ENCODE measurements around the gene CRB2.

Gene CRB2

DNA sequence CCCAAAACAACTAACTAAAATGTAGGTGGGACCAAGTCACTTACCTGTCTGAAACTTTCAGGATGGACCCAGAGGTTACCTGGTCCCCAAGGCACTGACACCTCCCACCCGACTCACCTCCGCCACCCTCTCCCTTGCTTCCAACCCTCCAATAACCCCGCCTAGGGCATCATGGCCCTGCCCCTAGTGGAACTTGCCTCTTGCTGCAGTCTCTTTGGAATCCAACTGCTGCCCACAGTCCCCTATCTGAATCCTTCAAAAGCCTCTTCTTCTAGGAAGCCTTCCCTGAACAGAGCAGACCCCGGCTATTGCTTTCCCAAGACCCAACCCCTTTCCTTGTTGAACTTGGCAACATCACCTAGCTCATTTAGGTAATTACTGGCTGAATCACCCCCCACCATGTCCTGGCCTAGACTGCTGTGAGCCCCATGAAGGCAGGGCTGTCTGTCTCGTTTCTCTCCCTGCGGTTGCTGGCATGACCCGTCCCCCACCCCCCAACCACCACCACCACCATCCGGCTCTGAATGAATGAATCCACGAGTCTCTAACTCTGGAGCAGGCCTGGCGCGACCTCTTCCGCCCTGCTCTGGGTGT is 9.4 kb downstream of the CRB2 start:
- POLR2A ChIA-PET: no interaction called here
- DNase-seq (ENCODE audit: extremely low spot score): peak; percentile 52
- CTCF ChIA-PET: no interaction called here

DNA sequence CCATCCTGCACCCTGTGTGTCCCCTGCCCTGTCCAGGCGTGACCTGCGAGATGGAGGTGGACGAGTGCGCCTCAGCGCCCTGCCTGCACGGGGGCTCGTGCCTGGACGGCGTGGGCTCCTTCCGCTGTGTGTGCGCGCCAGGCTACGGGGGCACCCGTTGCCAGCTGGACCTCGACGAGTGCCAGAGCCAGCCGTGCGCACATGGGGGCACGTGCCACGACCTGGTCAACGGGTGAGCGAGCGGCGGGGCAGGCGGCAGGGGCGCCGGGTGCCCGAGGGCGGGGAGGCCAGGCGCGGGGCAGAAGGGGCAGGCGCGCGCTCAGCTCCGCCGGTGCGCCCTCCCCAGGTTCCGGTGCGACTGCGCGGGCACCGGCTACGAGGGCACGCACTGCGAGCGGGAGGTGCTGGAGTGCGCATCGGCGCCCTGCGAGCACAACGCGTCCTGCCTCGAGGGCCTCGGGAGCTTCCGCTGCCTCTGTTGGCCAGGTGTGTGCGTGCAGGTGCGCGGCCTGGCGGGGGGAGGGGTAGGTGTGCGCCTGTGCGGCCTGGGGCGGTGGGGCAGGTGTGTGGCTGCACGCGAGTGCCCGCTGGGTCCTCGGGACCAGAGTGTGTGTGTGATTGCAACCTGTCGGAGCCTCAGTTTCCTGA is 10.0 kb downstream of the CRB2 start:
- CTCF ChIA-PET: no interaction called here
- TF ChIP-seq BHLHE40 (IDR thresholded peaks at IDR 0.05; ENCODE audit: borderline replicate concordance): no peak
- no peak for TF ChIP-seq CTBP1 (IDR thresholded peaks at IDR 0.05; ENCODE audit: borderline replicate concordance)
- TF ChIP-seq FOXM1 (IDR thresholded peaks at IDR 0.05; ENCODE audit: borderline replicate concordance): no peak
- no peak for TF ChIP-seq ARNT (IDR thresholded peaks at IDR 0.05)
- TF ChIP-seq SP1 (IDR thresholded peaks at IDR 0.05): no peak
- TF ChIP-seq LEF1 (IDR thresholded peaks at IDR 0.05; ENCODE audit: borderline replicate concordance): no peak
- no peak for TF ChIP-seq FOXK2 (IDR thresholded peaks at IDR 0.05)
- no peak for TF ChIP-seq SUZ12 (IDR thresholded peaks at IDR 0.05)
- TF ChIP-seq, protein P1, sequence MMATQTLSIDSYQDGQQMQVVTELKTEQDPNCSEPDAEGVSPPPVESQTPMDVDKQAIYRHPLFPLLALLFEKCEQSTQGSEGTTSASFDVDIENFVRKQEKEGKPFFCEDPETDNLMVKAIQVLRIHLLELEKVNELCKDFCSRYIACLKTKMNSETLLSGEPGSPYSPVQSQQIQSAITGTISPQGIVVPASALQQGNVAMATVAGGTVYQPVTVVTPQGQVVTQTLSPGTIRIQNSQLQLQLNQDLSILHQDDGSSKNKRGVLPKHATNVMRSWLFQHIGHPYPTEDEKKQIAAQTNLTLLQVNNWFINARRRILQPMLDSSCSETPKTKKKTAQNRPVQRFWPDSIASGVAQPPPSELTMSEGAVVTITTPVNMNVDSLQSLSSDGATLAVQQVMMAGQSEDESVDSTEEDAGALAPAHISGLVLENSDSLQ (IDR thresholded peaks at IDR 0.05): no peak
- no peak for TF ChIP-seq HDGF (IDR thresholded peaks at IDR 0.05; ENCODE audit: borderline replicate concordance)
- TF ChIP-seq FOXA1 (IDR thresholded peaks at IDR 0.05): no peak
- no peak for TF ChIP-seq L3MBTL2 (conservative IDR thresholded peaks at IDR 0.05)
- TF ChIP-seq ZNF384 (IDR thresholded peaks at IDR 0.05): no peak
- no peak for TF ChIP-seq ELF4 (IDR thresholded peaks at IDR 0.05)
- no peak for TF ChIP-seq TARDBP (IDR thresholded peaks at IDR 0.05)
- no peak for TF ChIP-seq NFRKB (IDR thresholded peaks at IDR 0.05)
- POLR2A ChIA-PET: no interaction called here
- DNase-seq (ENCODE audit: extremely low spot score): no peak

More for the DNA sequence above, 9.4 kb downstream of the CRB2 start:
- TF ChIP-seq ZNF384 (IDR thresholded peaks at IDR 0.05) (no peak), ARNT (IDR thresholded peaks at IDR 0.05) (no peak), CTBP1 (IDR thresholded peaks at IDR 0.05; ENCODE audit: borderline replicate concordance) (no peak), FOXM1 (IDR thresholded peaks at IDR 0.05; ENCODE audit: borderline replicate concordance) (no peak), L3MBTL2 (conservative IDR thresholded peaks at IDR 0.05) (no peak), BHLHE40 (IDR thresholded peaks at IDR 0.05; ENCODE audit: borderline replicate concordance) (no peak), NFRKB (IDR thresholded peaks at IDR 0.05) (no peak), FOXA1 (IDR thresholded peaks at IDR 0.05) (no peak), FOXK2 (IDR thresholded peaks at IDR 0.05) (no peak), SP1 (IDR thresholded peaks at IDR 0.05) (no peak), LEF1 (IDR thresholded peaks at IDR 0.05; ENCODE audit: borderline replicate concordance) (no peak), TARDBP (IDR thresholded peaks at IDR 0.05) (no peak), SUZ12 (IDR thresholded peaks at IDR 0.05) (no peak), ELF4 (IDR thresholded peaks at IDR 0.05) (no peak), HDGF (IDR thresholded peaks at IDR 0.05; ENCODE audit: borderline replicate concordance) (no peak)
- TF ChIP-seq, protein P1 (IDR thresholded peaks at IDR 0.05): no peak

DNA sequence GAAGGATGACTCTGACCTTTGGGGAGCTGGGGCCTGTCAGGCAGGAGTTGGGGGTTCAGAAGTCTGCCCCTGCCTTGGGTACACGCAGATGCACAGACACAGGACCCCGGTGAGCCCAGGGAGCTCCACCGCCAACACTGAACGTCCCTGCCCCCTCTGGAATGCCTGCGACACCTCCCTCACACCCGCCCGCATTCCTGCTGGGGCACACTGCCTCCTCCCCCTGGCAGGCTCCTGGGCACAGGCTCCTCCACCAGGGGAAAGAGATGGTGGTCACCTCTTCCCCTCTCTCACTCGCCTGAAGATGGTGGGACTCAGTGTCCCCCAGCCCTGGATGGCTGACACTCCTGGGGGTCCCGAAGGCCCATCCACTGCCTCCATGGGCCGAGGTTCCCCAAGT is 12.0 kb downstream of the CRB2 start:
- TF ChIP-seq ELF4 (IDR thresholded peaks at IDR 0.05): no peak
- TF ChIP-seq CTBP1 (IDR thresholded peaks at IDR 0.05; ENCODE audit: borderline replicate concordance): no peak
- TF ChIP-seq, protein P1 (IDR thresholded peaks at IDR 0.05): no peak
- no peak for TF ChIP-seq BHLHE40 (IDR thresholded peaks at IDR 0.05; ENCODE audit: borderline replicate concordance)
- no peak for TF ChIP-seq TARDBP (IDR thresholded peaks at IDR 0.05)
- no peak for TF ChIP-seq FOXK2 (IDR thresholded peaks at IDR 0.05)
- no peak for TF ChIP-seq L3MBTL2 (conservative IDR thresholded peaks at IDR 0.05)
- no peak for TF ChIP-seq ARNT (IDR thresholded peaks at IDR 0.05)
- TF ChIP-seq FOXM1 (IDR thresholded peaks at IDR 0.05; ENCODE audit: borderline replicate concordance): no peak
- no peak for TF ChIP-seq ZNF384 (IDR thresholded peaks at IDR 0.05)
- TF ChIP-seq LEF1 (IDR thresholded peaks at IDR 0.05; ENCODE audit: borderline replicate concordance): no peak
- no peak for TF ChIP-seq SP1 (IDR thresholded peaks at IDR 0.05)
- no peak for TF ChIP-seq SUZ12 (IDR thresholded peaks at IDR 0.05)
- TF ChIP-seq NFRKB (IDR thresholded peaks at IDR 0.05): no peak
- no peak for TF ChIP-seq HDGF (IDR thresholded peaks at IDR 0.05; ENCODE audit: borderline replicate concordance)
- TF ChIP-seq FOXA1 (IDR thresholded peaks at IDR 0.05): no peak
- POLR2A ChIA-PET: no interaction called here
- CTCF ChIA-PET: no interaction called here

DNA sequence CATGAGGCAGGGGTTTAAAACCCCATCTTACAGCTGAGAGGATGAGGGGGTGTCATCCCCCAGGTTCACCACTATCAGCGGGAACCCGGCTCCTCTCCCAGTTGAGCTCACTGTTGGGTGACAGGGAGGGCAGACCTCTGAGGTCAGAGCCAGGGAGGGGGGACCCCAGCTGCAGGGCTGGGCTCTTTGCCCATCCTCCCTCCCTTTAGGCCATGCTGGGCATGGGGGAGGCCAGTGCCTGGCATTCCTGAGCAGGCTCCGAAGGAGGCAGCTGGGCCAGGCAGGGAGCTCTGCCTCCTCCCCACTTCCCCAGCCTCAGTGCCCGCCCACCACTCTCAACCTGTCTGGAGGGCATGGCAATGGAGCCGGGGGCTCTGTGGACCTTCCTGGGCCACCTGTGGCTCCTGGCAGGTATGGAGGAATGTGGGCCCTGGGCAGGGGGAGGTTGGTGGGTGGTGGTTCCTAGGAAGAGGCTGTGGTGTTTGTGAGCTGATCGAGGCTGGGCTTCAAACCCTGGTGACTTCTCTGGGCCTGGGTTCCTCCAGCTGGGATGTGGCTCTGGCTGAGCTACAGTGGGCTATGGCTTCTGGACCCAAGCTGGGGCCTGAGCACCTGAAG is 12.6 kb downstream of the CRB2 start:
- POLR2A ChIA-PET: interaction anchor here (0.7 kb wide), 1 partner anchor 8 kb away, joined by 3 read pairs; no protein-coding TSS in a partner anchor
- DNase-seq (ENCODE audit: extremely low spot score): no peak
- TF ChIP-seq CTBP1 (IDR thresholded peaks at IDR 0.05; ENCODE audit: borderline replicate concordance): no peak
- TF ChIP-seq ELF4 (IDR thresholded peaks at IDR 0.05): no peak
- TF ChIP-seq ZNF384 (IDR thresholded peaks at IDR 0.05): no peak
- no peak for TF ChIP-seq NFRKB (IDR thresholded peaks at IDR 0.05)
- TF ChIP-seq FOXK2 (IDR thresholded peaks at IDR 0.05): no peak
- TF ChIP-seq L3MBTL2 (conservative IDR thresholded peaks at IDR 0.05): no peak
- TF ChIP-seq FOXA1 (IDR thresholded peaks at IDR 0.05): no peak
- TF ChIP-seq HDGF (IDR thresholded peaks at IDR 0.05; ENCODE audit: borderline replicate concordance): no peak
- TF ChIP-seq LEF1 (IDR thresholded peaks at IDR 0.05; ENCODE audit: borderline replicate concordance): no peak
- CTCF ChIA-PET: no interaction called here

More for the DNA sequence above, 12.0 kb downstream of the CRB2 start:
- no peak for DNase-seq (ENCODE audit: extremely low spot score)

DNA sequence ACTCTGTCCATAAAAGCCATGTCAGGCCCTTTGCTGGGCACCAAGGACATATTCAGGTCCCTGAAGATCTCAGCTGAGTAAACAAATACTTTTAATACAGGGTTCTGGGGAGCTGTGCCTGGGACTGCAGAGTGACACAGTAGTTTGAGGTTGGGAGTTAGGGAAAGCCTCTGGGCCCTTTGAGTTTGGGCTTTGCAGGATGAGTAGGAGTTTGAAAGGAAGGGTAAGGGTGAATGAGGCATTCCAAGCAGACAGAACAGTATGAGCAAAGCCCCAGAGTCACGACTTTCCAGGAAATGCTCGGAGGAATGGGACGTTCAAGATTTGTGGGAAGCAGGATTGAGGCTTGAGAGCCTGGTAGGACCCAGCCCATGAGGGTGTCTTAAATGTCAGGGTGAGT is 13.3 kb downstream of the CRB2 start:
- DNase-seq (ENCODE audit: extremely low spot score): no peak
- ChIA-PET CTCF (no interaction called here), POLR2A (interaction anchor here (0.7 kb wide), 1 partner anchor 8 kb away, joined by 3 read pairs; no protein-coding TSS in a partner anchor)
- TF ChIP-seq HDGF (IDR thresholded peaks at IDR 0.05; ENCODE audit: borderline replicate concordance) (no peak), FOXK2 (IDR thresholded peaks at IDR 0.05) (no peak), FOXA1 (IDR thresholded peaks at IDR 0.05) (no peak), FOXM1 (IDR thresholded peaks at IDR 0.05; ENCODE audit: borderline replicate concordance) (no peak), SP1 (IDR thresholded peaks at IDR 0.05) (no peak), NFRKB (IDR thresholded peaks at IDR 0.05) (no peak), L3MBTL2 (conservative IDR thresholded peaks at IDR 0.05) (no peak), ELF4 (IDR thresholded peaks at IDR 0.05) (no peak), LEF1 (IDR thresholded peaks at IDR 0.05; ENCODE audit: borderline replicate concordance) (no peak), SUZ12 (IDR thresholded peaks at IDR 0.05) (no peak), TARDBP (IDR thresholded peaks at IDR 0.05) (no peak), CTBP1 (IDR thresholded peaks at IDR 0.05; ENCODE audit: borderline replicate concordance) (no peak), BHLHE40 (IDR thresholded peaks at IDR 0.05; ENCODE audit: borderline replicate concordance) (no peak), ARNT (IDR thresholded peaks at IDR 0.05) (no peak)
- TF ChIP-seq, protein P1 (IDR thresholded peaks at IDR 0.05): no peak
